Endothelial cell of umbilical vein (primary cell): ENCODE data around the gene ZNF524. TPM values are rescaled to one million over a fixed set of nuclear protein-coding genes. Genes with fewer than 3 reads are reported as not detected.

ENCODE experiments used
- BruUV-seq: library from RNA; stranded (reverse); fragments of 400-500 nt; replicated peaks from 2 replicates; lab custom pipeline; 2021; lab: Mats Ljungman, UMichigan
- CTCF ChIA-PET: fragments of 300-600, 350-600 bp; sonication (Branson Sonifier 250); formaldehyde crosslinking; loops from one replicate; lab custom pipeline; 2021; ENCODE audit warnings: antibody characterized with exemption, inconsistent platforms; lab: Charles Lee
- POLR2A ChIA-PET: fragments of 300-600, 350-600 bp; sonication (Branson Sonifier 250); formaldehyde crosslinking; loops from one replicate; lab custom pipeline; 2021; ENCODE audit warnings: antibody characterized with exemption, inconsistent platforms; lab: Charles Lee
- DNase-seq: peaks from one replicate; pipeline ENCODE4 v3.0.0-alpha.2; 2011; ENCODE audit warnings: low read depth, low spot score
- FAIRE-seq: peaks from 2 replicates; lab custom pipeline; 2011; peaks lifted over from hg19 to GRCh38; lab: Jason Lieb, UNC
- H2AFZ ChIP-seq: 2 replicates; pipeline ENCODE4 v1.6.0; 2012; ENCODE audit warnings: low read depth, low read length, control low read depth, inconsistent platforms
- H3K27ac ChIP-seq: 2 replicates; pipeline ENCODE4 v1.5.1; 2011; ENCODE audit warnings: low read depth, mild to moderate bottlenecking, control low read depth, low read length, moderate library complexity; ENCODE audit not compliant: insufficient read depth
- H3K27me3 ChIP-seq, 2 experiments: 2 replicates each; pipeline versions ENCODE4 v1.6.0 to v1.6.1; 2011; ENCODE audit warnings: low read length in 2 of 2, mixed read lengths in 1 of 2; ENCODE audit not compliant: control insufficient read depth in 2 of 2, insufficient read depth in 2 of 2
- H3K36me3 ChIP-seq, 2 experiments: 2 replicates in 1 of 2; 3 replicates in 1 of 2; pipeline ENCODE4 v1.5.1; 2011; ENCODE audit warnings: low read length in 2 of 2, mild to moderate bottlenecking in 1 of 2, moderate library complexity in 1 of 2; ENCODE audit not compliant: control insufficient read depth in 2 of 2, insufficient read depth in 2 of 2; ENCODE audit errors: extremely low read depth in 1 of 2
- H3K4me1 ChIP-seq: 3 replicates; pipeline ENCODE4 v1.5.1; 2011; ENCODE audit warnings: mild to moderate bottlenecking, low read length; ENCODE audit not compliant: control insufficient read depth, insufficient read depth; ENCODE audit errors: extremely low read depth
- H3K4me2 ChIP-seq: 2 replicates; pipeline ENCODE4 v1.6.1; 2011; ENCODE audit warnings: low read length, control low read depth, mixed read lengths; ENCODE audit not compliant: insufficient read depth
- H3K4me3 ChIP-seq, 3 experiments: fragments of 200-600 bp in 1 of 3; sonication (generic), shearing (Covaris generic) in 1 of 3; replicated peaks in 1 of 3; 2 replicates each; pipeline ENCODE4 v1.5.1; 2011 to 2016; ENCODE audit warnings: control low read depth in 3 of 3, low read length in 3 of 3, mild to moderate bottlenecking in 2 of 3, inconsistent platforms in 1 of 3, low read depth in 1 of 3, moderate library complexity in 1 of 3; ENCODE audit not compliant: insufficient read depth in 1 of 3
- H3K79me2 ChIP-seq: 2 replicates; pipeline ENCODE4 v1.6.0; 2012; ENCODE audit warnings: low read length, inconsistent platforms; ENCODE audit not compliant: control insufficient read depth, insufficient read depth
- H3K9ac ChIP-seq: replicated peaks from 2 replicates; pipeline ENCODE3; 2011; ENCODE audit warnings: low read length, control low read depth; ENCODE audit not compliant: insufficient read depth; ENCODE audit errors: extremely low read depth
- H3K9me1 ChIP-seq: replicated peaks from 3 replicates; pipeline ENCODE4 v1.6.0; 2011; ENCODE audit warnings: mild to moderate bottlenecking, low read length; ENCODE audit not compliant: control insufficient read depth, insufficient read depth; ENCODE audit errors: extremely low read depth
- H3K9me3 ChIP-seq: replicated peaks from 2 replicates; pipeline ENCODE4 v1.5.1; 2012; ENCODE audit warnings: low read length, inconsistent platforms; ENCODE audit not compliant: control insufficient read depth, insufficient read depth
- H4K20me1 ChIP-seq: replicated peaks from 2 replicates; pipeline ENCODE3; 2011; ENCODE audit warnings: mild to moderate bottlenecking, low read length; ENCODE audit not compliant: control insufficient read depth, insufficient read depth; ENCODE audit errors: extremely low read depth
- CTCF ChIP-seq, 2 donors: IDR thresholded peaks; 1 replicate in 1 of 2; 2 replicates in 1 of 2; pipeline ENCODE4 v1.5.1; 2011; ENCODE audit warnings: low read length in 2 of 2, mild to moderate bottlenecking in 2 of 2, moderate library complexity in 2 of 2, control low read depth in 1 of 2, inconsistent platforms in 1 of 2, low read depth in 1 of 2; ENCODE audit not compliant: insufficient read depth in 1 of 2; ENCODE audit errors: extremely low read depth in 1 of 2
- EZH2 ChIP-seq: IDR thresholded peaks from 2 replicates; pipeline ENCODE4 v1.6.1; 2012; ENCODE audit warnings: borderline replicate concordance, low read depth, mild to moderate bottlenecking, moderate library complexity, low read length, inconsistent platforms; ENCODE audit not compliant: severe bottlenecking
- FOS ChIP-seq: IDR thresholded peaks from 2 replicates; pipeline ENCODE4 v1.6.1; 2011; ENCODE audit warnings: mild to moderate bottlenecking, low read length, moderate library complexity, borderline replicate concordance; ENCODE audit not compliant: insufficient read depth
- GATA2 ChIP-seq: IDR thresholded peaks from 2 replicates; pipeline ENCODE4 v1.7.0; 2011; ENCODE audit warnings: low read depth, mild to moderate bottlenecking, moderate library complexity, mixed read lengths, low read length; ENCODE audit not compliant: insufficient read length, insufficient read depth
- JUN ChIP-seq: IDR thresholded peaks from 2 replicates; pipeline ENCODE4 v1.6.1; 2011; ENCODE audit warnings: borderline replicate concordance, low read depth; ENCODE audit not compliant: insufficient read length, insufficient read depth
- MYC ChIP-seq: IDR thresholded peaks from one replicate; pipeline ENCODE4 v1.6.1; 2011; ENCODE audit warnings: mild to moderate bottlenecking, low read depth, low read length
- POLR2A ChIP-seq: IDR thresholded peaks from 2 replicates; pipeline ENCODE4 v1.6.1; 2012; ENCODE audit warnings: low read depth, mild to moderate bottlenecking, control low read depth, low read length
- POLR2AphosphoS5 ChIP-seq: IDR thresholded peaks from 2 replicates; pipeline ENCODE4 v1.6.1; 2012; ENCODE audit warnings: low read depth, mild to moderate bottlenecking, control low read depth, low read length, moderate library complexity; ENCODE audit not compliant: insufficient read depth
- dilution Hi-C: fragments of 300-500 bp; cut with MboI; formaldehyde crosslinking; loops from one replicate; pipeline ENCODE4 v1.15.0; 2019; ENCODE audit warnings: low sequenced_read_pairs; ENCODE audit not compliant: extremely low pct_ligation_motif_present
- intact Hi-C: fragments of 100-400 bp; cut with micrococcal nuclease; formaldehyde crosslinking; loops from one replicate; pipeline ENCODE4 v1.10.0; 2022
- polyA plus RNA-seq, 4 experiments: library from polyadenylated mRNA; depleted of rRNA in 3 of 4; stranded (reverse) in 3 of 4; unstranded in 1 of 4; fragments of >200 nt; gene quantifications; 2 replicates each; pipeline versions ENCODE4 v1.2.1 to v1.2.3, GENCODE V29; 2011 to 2012; ENCODE audit warnings: missing spikeins in 1 of 4
- total RNA-seq: library from RNA; stranded (reverse); gene quantifications from 2 replicates; pipeline ENCODE4 v1.2.3, GENCODE V29; 2021
- TF ChIP-seq, protein P1 (sequence below): IDR thresholded peaks from 2 replicates; pipeline ENCODE4 v1.6.1; 2011; ENCODE audit not compliant: insufficient read depth, insufficient read length

Gene ZNF524
- total and polyA plus RNA-seq, 2 donors (not counting 3 experiments of a cell fraction or from before 2014, with no cell fraction given), result 15.2 to 15.4 TPM

GRCh38 chr19:55576746-55577145 lies 23.3 kb upstream of the ZNF524 start:
- Histone ChIP-seq H3K36me3 (peaks cover 0 to 7% of the 10 kb centered on the region in 2 experiments), H3K27ac (no peak overlapping the region), H3K4me3 (no peak overlapping the region), H3K9ac (no peak overlapping the region), H4K20me1 (no peaks in the 10 kb centered on the region), H3K4me1 (peaks cover 4% of the 10 kb centered on the region), H3K9me3 (no peaks in the 10 kb centered on the region), H3K4me2 (no peak overlapping the region), H3K27me3 (no peaks in the 10 kb centered on the region), H3K9me1 (no peaks in the 10 kb centered on the region), H2AFZ (no peak overlapping the region), H3K79me2 (peaks cover 12% of the 10 kb centered on the region)
- intact Hi-C loops (no loop called here), dilution Hi-C loops (no loop called here)
- TF ChIP-seq EZH2 (no peak), JUN (no peak), MYC (no peak), GATA2 (no peak), CTCF (IDR thresholded peaks at IDR 0.05; ENCODE audit: extremely low read depth in 1 of 2, insufficient read depth in 1 of 2, low read depth in 1 of 2, low read length in 2 of 2) (no peak), POLR2AphosphoS5 (no peak), POLR2A (no peak), FOS (no peak)
- TF ChIP-seq, protein P1, sequence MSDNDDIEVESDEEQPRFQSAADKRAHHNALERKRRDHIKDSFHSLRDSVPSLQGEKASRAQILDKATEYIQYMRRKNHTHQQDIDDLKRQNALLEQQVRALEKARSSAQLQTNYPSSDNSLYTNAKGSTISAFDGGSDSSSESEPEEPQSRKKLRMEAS, result no peak
- POLR2A ChIA-PET, result no interaction called here
- FAIRE-seq (no peak), DNase-seq (no peak)
- BruUV-seq, result no TSS peak
- CTCF ChIA-PET, result interaction anchor here (1.0 kb wide), 1 partner anchor 8 kb away, joined by 4 read pairs; no protein-coding TSS in a partner anchor
